8988T (cell line): ENCODE data around the gene AP4B1.

Experiments
- DNase-seq: peaks from one replicate; pipeline ENCODE4 v3.0.0; 2011

Gene AP4B1

DNA sequence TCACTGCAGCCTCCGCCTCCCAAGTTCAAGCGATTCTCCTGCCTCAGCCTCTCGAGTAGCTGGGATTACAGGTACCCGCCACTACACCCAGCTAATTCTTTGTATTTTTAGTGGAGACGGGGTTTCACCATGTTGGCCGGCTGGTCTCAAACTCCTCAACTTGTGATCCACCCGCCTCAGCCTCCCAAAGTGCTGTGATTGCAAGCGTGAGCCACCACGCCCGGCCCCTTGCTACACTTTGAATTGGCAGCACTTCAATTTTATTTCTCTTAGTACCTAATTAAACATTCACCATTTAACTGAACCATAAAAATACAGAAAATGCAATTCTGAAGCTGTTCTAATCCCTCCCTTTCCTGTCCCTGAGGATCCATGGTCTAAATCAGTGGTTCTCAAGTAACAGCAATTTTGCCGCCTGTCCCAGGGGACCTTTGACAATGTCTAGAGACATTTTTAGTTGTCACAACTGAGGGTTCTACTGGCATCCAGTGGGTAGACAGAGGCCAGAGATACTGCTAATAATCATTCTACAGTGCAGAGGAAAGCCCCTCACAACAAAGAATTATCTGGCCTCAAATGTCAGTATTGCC lies 12.9 kb downstream of the AP4B1 start:
- no peak for DNase-seq

DNA sequence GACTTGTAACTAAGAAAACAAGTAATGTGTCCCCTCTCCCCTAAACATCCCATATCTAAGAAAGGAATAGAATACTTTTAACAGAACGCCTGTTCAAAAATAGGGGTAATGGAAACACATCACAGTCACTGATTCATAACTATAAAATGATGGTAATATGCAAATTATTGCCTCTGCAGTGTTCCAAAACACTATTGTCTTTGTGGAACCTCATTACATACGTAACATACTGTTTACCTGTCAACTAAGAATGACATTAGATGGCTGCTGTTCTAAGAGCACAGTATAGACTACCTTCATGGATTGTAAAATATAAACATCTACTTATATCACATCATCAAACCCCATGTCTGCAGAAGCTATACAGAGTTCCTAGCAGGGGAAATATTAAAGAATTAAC lies 13.8 kb downstream of the AP4B1 start:
- no peak for DNase-seq

DNA sequence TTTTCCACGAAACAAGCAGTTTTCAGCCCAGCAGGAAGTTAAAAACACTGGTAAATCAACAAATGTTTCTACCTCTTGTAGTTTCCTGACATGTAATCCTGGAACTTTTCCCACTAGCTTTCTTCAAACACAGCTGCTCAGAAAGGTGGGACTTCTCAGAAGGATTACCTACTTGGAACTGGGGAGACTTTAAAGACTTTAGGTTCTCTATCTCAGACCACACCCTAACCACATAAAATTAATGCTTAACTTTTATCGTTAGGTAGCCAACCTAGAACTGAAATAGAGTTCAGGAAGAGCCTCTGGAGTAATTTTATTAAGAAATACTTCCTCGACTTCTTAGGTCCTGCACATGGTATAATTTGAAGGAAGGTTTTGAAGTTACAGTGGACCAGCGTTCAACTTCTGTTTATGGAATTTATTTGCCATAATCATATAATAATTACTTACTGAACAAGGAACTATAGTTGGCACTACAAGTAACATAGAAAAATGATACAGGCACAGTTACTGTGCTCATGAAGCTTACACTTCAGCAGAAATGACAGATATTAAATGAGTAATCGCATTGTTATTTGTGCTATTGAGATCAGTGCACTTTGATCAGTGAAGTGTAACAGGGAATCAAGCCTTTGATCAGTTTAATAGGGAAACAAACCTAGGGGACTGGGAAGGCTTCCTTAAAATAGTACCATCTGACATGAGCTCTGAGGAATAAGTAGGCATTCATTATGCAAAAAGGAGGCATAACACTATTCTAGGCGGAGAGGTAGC lies 17.0 kb downstream of the AP4B1 start, which contains the start of gene BCL2L15:
TSS of gene BCL2L15 (minus strand) at position 180 of the 774 bp plus-strand sequence. CDS start 206 bp downstream, outside the sequence.
- DNase-seq: no peak

DNA sequence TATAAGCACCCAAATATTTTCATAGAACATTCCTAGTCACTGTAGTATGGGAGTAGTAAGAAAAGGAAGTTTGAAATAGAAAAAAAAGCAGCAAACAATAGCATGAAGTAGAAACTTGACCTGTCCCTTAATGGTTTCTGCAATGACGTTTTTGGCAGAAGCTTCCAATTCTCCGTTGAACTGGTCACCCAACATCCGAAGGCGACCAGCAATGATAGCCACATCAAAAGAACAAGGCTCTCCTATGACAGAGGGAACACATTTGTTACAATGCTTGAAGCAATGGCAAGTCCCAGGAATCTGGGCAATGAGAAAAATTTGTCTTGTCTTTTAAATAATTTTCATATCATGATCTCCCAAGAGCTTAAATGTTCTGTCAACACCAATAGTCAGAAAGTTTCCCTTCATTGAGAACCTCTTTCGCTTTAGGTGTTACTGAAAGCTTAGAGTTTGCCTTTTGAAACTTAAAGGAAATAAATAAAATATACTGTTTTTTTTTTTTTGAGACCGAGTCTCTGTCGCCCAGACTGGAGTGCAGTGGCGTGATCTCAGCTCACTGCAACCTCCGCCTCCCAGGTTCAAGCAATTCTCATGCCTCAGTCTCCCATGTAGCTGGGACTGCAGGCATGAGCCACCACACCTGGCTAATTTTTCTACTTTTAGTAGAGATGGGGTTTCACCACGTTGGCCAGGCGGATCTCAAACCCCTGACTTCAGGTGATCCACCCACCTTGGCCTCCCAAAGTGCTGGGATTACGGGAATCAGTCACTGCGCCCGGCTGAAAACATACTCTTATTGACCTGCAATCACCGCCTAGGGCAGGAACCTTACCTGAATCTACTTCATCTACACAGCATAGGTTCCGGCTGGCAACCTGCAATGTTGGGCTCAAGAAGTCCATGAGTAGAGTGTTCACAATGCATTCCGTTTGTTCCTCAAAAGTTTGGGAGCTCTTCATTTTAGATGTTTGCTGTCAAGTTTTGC lies 17.9 kb downstream of the AP4B1 start:
- no peak for DNase-seq

DNA sequence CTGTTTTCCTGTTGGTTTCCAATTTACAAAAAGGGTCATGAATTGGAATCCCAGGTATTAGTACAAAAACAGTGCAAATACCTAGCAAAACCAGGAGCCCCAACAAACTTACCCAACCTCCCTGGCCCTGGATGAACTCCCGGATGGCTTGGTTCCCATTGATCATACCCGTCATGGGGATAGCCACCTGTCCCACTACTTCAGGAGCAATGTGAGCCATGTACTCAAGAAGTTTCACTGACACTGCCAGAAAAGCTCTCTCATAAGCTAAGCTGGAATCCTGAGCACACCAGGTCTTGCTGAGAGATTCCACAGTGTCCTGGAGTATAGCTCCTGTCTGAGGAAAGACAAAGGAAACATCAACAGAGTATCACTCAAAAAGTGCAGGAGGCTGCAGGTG lies 22.9 kb downstream of the AP4B1 start:
- DNase-seq: no peak

DNA sequence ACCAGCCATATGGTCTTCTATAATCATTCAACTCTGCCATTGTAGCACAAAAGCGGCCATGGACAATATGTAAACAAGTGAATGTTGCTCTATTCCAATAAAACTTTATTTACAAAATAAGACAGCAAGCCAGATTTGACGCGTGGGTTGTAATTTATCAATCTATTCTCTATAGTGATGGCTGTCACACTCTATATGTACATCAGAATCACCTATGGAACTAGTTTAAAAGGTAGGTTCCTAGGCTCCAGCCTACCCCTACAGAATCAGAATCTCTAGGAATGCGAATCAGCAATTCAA lies 24.9 kb downstream of the AP4B1 start:
- no peak for DNase-seq

DNA sequence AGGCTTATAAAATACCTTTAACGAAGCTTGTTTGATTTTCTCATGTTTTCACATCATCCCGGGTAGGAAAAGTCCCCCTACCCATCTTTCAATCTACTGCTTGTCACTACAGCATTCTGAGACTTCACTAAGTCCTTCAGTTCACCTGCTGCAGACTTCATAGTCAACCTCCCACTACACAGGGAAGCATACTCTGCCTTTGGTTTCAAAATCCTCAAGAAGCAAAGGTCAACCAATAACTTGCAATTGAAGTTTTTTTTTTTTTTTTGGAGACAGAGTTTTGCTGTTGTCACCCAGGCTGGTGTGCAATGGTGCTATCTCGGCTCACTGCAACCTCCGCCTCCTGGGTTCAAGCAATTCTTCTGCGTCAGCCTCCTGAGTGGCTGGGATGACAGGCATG lies 28.4 kb downstream of the AP4B1 start:
- no peak for DNase-seq

DNA sequence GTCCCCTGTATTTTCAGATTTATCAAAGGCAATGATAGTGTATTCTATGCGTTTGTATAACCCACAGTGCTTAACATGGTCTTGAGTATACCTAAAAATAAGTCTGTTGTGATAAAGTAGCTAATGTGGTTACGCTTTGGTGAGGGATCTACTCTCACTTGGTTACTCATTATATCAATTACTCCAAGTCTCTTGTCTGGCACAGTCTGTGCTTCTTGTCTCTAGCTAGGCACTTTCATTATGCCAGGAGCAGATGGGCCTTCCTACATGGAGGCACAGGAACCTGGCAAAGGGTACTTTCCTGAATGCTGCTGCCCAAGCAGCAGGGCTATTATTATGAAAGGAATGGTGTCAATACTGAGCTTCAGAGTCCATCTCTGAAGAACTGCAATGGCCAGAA lies 28.9 kb downstream of the AP4B1 start:
- no peak for DNase-seq

DNA sequence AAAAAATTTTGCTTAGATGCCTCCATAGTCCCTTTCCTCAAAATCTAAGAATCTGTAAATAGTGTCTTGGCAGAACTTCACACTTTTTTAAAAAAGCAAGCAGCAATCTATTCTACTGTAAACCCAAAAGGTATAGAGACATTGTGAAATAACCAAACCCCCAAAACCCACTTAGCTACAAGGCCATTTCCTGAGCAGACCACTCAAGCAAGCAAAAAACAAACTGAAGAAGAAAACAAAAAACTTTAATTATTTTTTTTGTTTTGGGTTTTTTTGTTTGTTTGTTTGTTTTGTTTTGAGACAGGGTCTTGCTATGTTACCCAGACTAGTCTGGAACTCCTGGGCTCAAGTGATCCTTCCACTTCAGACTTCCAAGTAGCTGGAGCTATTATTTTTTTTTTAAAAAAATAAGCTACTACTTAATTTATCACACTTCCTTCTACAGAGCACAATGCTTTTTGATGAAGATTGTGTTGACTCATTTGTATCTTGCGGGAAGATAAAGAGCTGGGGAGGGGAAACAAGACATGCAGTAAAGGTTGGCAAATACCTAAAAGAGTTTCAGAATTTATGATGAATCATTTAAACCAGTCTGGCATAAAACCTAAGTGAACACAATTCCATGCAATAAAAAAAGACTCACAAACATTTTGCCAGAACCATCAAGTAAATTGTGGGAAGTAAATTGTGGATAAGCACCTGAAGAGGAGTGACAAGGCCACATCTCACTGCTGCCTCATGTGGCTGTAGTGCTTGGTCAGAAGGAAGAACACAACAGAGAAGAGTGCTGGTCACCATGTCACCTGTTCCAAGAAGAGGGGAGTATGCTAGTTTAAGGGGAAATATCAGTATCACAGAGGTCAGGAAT lies 30.4 kb downstream of the AP4B1 start:
- no peak for DNase-seq

DNA sequence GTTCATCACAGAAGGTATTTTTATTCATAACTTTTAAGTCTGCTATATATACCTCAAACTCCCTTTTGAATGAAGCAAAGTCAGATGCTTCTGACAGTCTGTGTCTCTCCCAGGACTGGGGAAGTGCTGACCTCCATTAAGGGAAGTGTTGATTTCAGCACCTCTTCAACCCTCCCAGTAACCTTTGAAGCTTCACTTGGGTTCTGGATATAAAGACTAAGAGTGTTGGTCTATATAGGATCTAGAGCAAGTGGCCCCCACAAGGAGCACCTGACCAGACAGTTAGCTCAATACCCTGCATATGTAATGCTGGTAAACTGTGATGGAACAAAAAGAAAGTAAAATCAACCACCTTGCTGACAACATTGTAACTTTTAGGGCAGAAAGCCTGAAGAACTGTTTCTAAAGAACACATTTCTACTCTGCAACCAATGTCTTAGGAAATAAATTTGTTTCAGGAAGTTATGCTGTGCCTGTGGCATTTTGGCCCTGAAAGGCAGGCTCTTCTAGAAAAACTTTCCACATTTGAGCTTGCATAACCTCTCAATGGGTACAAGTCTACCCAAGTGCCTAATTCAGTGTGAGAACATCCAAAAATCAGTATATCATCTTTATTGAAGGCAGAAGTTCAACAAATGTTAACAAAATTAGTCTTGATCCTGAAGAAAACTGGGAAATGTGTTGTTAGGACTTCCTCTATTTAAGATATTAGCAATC lies 32.2 kb downstream of the AP4B1 start:
- no peak for DNase-seq

DNA sequence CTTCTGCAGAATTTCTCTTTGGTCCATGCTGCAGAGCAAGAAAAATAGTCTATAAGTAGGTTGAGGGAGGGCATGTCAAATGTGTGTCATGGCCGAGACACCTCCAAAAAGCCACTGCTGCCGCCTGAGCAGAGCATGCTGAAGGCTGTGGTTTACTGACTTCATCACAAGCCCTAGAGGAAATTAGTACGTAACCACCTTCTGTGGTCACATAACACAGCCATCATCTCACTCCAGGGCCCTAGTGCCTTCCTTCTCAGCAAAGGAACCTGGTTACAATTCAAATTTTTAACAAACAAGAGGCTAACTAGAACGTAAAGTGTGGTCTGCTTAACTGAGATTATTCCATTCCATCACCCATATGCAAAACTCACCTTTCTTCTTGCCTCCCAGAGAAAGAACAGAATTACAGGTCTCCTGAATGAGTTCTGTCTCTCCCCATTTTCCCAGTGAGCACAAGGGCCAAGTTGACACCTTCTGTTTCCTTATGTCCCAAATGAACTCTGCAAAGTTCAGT lies 32.9 kb downstream of the AP4B1 start, which contains the start of gene PTPN22:
TSS of gene PTPN22 (minus strand) at position 116 of the 517 bp plus-strand sequence.
- no peak for DNase-seq

DNA sequence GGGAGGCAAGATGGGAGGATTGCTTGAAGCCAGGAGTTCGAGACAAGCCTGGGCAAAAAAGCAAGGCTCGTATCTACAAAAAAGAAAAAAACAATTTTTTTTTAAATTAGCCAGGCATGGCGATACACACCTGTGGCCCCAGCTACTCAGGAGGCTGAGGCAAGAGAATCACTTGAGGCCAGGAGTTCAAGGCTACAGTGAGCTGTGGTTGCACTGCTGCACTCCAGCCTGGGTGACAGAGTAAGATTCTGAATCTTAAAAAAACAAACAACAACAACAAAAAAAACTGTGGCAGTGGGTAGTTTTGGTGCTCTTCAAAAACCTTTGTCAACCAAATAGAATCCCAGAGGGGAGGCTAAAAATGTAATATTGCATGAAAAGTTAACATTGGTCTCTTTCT lies 33.8 kb downstream of the AP4B1 start:
- no peak for DNase-seq

DNA sequence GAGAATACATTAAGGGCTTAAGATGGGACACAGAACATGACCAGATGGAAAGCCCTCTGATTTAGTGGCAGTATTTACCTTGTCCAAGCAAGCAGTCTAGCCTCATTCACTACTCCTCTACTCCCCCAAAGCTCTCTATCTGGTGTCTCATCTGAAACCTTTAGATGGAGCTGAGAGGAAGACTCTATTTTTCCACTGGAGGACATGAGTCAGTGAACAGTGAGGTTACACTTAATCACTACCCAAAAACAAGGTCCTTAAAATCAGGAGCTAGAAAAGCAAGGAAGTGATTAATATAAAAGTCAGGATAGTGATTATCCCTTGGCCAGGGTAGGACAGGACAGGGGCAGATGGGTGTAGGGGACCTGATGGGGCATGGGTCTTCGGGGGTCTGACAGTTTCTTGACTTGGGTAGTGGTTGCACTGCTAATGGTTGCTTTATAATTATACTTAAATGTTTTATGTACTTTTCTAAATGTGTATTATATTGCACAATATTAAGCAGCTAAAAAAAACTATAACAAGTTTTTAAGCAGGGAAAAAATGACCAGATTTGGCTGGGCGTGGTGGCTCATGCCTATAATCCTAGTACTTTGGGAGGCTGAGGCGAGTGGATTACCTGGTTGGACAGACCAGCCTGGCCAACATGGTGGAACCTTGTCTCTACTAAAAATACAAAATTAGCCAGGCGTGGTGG lies 36.1 kb downstream of the AP4B1 start:
- DNase-seq: no peak

DNA sequence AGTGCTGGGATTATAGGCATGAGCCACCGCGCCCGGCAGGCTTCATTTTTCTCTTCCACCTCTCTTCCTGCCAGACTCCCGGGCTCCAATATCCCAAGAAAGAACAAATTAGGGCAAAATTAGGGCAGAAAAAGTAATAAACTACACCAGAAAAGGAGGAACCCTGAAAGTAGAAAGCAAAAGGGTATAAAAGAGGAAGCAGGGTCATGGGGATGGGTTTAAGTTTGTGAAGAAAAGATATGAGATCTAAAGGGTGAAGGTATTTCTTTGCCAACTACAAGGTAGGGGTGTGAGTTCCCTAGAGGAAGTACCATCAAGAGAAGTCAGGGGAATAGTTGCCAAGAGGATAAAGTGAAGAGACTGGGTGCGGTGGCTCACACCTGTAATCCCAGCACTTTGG lies 43.0 kb downstream of the AP4B1 start:
- no peak for DNase-seq

DNA sequence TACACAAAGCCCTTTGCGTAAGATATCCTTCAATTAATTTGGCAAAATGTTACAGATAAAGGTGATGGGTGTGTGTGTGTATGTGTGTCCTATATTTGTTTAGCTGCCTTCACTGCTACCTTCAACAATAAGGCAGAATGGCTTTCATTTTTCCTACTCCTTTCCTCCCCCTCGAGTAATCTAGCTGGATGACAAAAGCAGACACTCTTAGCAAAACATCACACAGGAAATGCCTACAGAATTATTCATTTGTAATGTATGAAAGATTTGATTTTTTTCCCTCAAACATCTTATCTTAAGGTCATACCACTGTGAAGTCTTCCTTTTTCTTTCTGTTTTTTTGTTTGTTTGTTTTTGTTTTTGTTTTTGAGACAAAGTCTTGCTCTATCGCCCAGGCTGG lies 43.7 kb downstream of the AP4B1 start:
- DNase-seq: no peak

DNA sequence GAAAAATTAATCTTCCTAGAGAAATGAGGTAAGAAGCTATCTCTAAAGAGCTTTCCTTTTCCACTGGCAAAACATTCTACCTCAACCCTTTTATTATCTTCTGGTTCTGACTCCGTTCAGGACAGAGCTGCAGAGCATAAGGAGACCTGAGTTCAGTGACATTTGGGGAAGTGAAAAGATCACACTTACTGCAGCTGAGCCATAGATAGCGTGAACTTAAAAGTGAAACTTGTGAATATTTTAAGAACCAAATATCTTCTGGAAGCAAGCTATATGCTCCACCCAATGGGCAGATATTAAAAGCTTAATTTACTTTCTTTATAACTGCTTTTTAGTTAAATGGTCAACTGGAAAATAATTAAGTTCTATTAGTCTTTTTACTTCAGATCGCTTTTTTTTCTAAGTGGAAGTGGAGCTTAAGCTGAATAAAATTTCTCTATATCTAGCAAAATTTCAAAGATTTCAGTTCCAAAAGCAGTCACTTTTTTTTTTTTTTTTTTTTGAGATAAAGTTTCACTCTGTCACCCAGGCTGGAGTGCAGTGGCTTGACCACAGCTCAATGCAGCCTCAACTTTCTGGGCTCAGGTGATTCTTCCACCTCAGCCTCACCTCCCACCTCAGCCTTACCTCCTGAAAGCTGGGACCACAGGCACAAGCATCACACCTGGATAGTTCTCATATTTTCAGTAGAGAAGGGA lies 45.0 kb downstream of the AP4B1 start:
- no peak for DNase-seq

DNA sequence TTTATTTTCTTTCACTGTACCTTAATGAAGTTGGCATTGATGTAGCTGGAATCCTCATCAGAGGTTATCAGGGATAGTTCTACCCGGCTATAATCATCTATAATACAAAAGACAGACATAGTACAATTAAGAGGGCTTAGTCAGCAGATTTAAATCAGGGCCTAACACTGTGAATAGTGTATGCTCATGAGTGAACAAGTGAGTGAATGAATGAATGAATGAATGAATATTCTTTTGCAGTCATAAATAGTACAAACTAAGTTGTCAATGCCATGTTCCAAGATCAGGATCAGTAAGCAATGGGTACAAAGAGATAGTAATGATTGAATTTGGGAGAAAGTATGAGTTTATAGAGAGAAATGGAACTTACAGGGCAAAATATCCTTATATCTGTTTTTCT lies 45.6 kb downstream of the AP4B1 start:
- no peak for DNase-seq

DNA sequence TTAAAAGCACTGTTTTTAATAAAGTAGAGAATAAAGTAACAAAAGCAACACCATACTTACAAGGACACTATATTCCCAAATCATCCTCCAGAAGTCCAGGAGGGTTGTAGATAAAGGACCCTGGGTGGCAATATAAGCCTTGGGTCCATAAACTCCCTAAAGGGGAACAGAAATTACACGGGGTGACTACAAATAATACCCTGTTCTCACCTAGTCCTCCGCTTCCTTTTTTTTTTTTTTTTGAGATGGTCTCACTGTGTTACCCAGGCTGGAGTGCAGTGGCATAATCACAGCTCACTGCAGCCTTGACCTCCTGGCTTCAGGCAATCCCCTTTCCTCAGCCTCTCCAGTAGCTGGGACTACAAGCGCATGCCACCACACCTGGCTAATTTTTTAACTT lies 46.2 kb downstream of the AP4B1 start:
- no peak for DNase-seq

DNA sequence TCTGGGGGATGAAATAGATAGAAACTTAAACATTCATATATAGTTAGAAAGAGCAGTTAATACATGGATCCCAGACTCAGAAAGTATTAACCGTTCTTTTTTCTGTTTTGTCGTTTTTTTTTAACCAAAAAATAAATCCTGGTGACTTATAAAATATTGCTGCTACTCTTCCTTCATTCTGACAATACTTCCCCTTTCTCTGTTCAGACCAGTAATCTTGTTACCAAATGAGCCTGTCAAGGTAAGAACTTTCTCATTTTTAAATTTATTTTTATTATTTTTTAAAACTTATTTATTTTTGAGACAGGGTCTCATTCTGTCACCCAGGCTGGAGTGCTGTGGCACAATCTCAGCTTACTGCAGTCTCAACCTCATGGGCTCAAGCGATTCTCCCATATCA lies 46.8 kb downstream of the AP4B1 start:
- DNase-seq: no peak

DNA sequence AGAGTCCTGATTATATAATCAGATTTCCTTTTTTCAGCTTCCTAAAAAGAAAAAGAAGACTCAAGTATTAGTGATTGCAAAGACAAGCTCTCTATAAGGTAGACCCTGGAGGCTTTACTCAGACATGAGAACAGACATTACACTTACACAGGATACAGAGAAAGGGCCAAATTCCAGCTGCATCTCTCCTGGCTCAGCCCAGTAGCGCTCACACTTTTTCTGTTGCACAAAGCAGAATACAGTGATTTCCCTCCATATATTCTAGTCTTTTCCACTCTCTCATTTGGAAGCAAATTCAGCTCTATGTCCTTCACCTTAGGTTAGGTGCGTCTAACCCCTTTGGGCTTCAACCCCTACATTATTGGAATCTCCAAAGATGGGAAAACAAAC lies 48.2 kb downstream of the AP4B1 start:
- no peak for DNase-seq
